Erythroblast (primary cell): ENCODE measurements around the gene RALB.

Experiments used
- GATA1 ChIP-seq: IDR thresholded peaks from 2 replicates; pipeline ENCODE4 v1.6.1; 2011; ENCODE audit warnings: low read depth, mild to moderate bottlenecking, control low read depth, low read length, moderate library complexity
- POLR2A ChIP-seq: IDR thresholded peaks from 2 replicates; pipeline ENCODE4 v1.6.1; 2011; ENCODE audit warnings: mild to moderate bottlenecking, low read length

DNA sequence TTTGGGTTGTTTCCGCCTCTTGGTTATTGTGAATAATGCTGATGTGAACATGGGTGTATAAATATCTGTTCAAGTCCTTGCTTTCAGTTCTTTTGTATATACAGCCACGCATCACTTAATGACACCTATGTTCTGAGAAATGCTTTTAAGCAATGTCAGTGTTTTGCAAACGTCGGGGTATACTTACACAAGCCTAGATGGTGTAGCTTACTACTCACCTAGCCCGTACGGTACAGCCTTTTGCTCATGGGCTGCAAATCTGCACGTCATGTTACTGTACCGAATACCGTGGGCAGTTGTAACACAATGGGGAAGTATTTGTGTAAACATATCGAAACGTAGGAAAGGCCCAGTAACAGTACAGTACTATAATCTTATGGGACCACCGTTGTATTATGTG is 12.4 kb downstream of the RALB start:
- TF ChIP-seq POLR2A (no peak), GATA1 (no peak)
